Astrocyte (in vitro differentiated cells and primary cell): ENCODE measurements around the gene PCMTD2. TPM values are rescaled to one million over a fixed set of nuclear protein-coding genes. Genes with fewer than 3 reads are reported as not detected.

ENCODE experiments used
- DNase-seq: peaks from one replicate; pipeline ENCODE4 v3.0.0-alpha.2; 2010; ENCODE audit warnings: low read depth
- FAIRE-seq: peaks from 2 replicates; lab custom pipeline; 2011; peaks lifted over from hg19 to GRCh38; lab: Jason Lieb, UNC
- H2AFZ ChIP-seq: 2 replicates; pipeline ENCODE4 v1.6.0; 2012; ENCODE audit warnings: low read depth, low read length, inconsistent platforms
- H3K27ac ChIP-seq: 2 replicates; pipeline ENCODE4 v1.5.1; 2011; ENCODE audit warnings: low read depth, low read length, inconsistent platforms
- H3K27me3 ChIP-seq: 2 replicates; pipeline ENCODE4 v1.6.0; 2011; ENCODE audit warnings: low read length, inconsistent platforms; ENCODE audit not compliant: insufficient read depth
- H3K36me3 ChIP-seq: 2 replicates; pipeline ENCODE4 v1.5.1; 2011; ENCODE audit warnings: low read length, inconsistent platforms; ENCODE audit not compliant: insufficient read depth
- H3K4me1 ChIP-seq: 2 replicates; pipeline ENCODE4 v1.5.1; 2011; ENCODE audit warnings: low read length, inconsistent platforms; ENCODE audit not compliant: insufficient read depth
- H3K4me2 ChIP-seq: 2 replicates; pipeline ENCODE4 v1.6.0; 2012; ENCODE audit warnings: low read length, inconsistent platforms
- H3K4me3 ChIP-seq: 2 replicates; pipeline ENCODE4 v1.5.1; 2011; ENCODE audit warnings: low read depth, mild to moderate bottlenecking, low read length, inconsistent platforms; ENCODE audit not compliant: insufficient read depth
- H3K79me2 ChIP-seq: 2 replicates; pipeline ENCODE4 v1.6.0; 2012; ENCODE audit warnings: mild to moderate bottlenecking, low read length, inconsistent platforms; ENCODE audit not compliant: insufficient read depth
- H3K9ac ChIP-seq: 2 replicates; pipeline ENCODE4 v1.6.0; 2012; ENCODE audit warnings: mild to moderate bottlenecking, low read length, inconsistent platforms
- H3K9me3 ChIP-seq: 2 replicates; pipeline ENCODE4 v1.5.1; 2012; ENCODE audit warnings: low read depth, mild to moderate bottlenecking, low read length, inconsistent platforms; ENCODE audit not compliant: insufficient read depth
- H4K20me1 ChIP-seq: 2 replicates; pipeline ENCODE4 v1.6.0; 2012; ENCODE audit warnings: low read length, inconsistent platforms; ENCODE audit not compliant: insufficient read depth
- H3K27ac Mint-ChIP-seq: one replicate; pipeline ENCODE4 v1.8.0; 2021; ENCODE audit warnings: mild to moderate bottlenecking, mixed read lengths; ENCODE audit not compliant: unreplicated experiment
- H3K27me3 Mint-ChIP-seq: one replicate; pipeline ENCODE4 v1.8.0; 2021; ENCODE audit warnings: low read depth, mixed read lengths; ENCODE audit not compliant: unreplicated experiment
- H3K36me3 Mint-ChIP-seq: one replicate; pipeline ENCODE4 v1.8.0; 2021; ENCODE audit warnings: low read depth, mixed read lengths; ENCODE audit not compliant: unreplicated experiment
- H3K4me1 Mint-ChIP-seq: one replicate; pipeline ENCODE4 v1.8.0; 2021; ENCODE audit warnings: low read depth, mixed read lengths; ENCODE audit not compliant: unreplicated experiment
- H3K4me3 Mint-ChIP-seq: one replicate; pipeline ENCODE4 v1.8.0; 2021; ENCODE audit warnings: mild to moderate bottlenecking, moderate library complexity, mixed read lengths; ENCODE audit not compliant: unreplicated experiment
- H3K9me3 Mint-ChIP-seq: one replicate; pipeline ENCODE4 v1.8.0; 2021; ENCODE audit warnings: mild to moderate bottlenecking, mixed read lengths; ENCODE audit not compliant: unreplicated experiment
- CTCF ChIP-seq: IDR thresholded peaks from 2 replicates; pipeline ENCODE4 v1.5.1; 2011; ENCODE audit warnings: low read depth, mild to moderate bottlenecking, inconsistent platforms, low read length, moderate library complexity; ENCODE audit not compliant: insufficient read depth
- EZH2 ChIP-seq: IDR thresholded peaks from 2 replicates; pipeline ENCODE4 v1.6.1; 2012; ENCODE audit warnings: mild to moderate bottlenecking, low read length, inconsistent platforms; ENCODE audit not compliant: insufficient read depth
- total RNA-seq: library from RNA; stranded (reverse); gene quantifications from 2 replicates; pipeline ENCODE4 v1.2.1, GENCODE V29; 2021

Gene PCMTD2
- total RNA-seq, 1 donor from 2014 or later = 40.0 TPM

GRCh38 chr20:64219730-64220129, 35.8 kb upstream of the PCMTD2 start:
- Mint-ChIP-seq H3K9me3 (no peaks in the 10 kb centered on the region), H3K36me3 (no peaks in the 10 kb centered on the region), H3K4me1 (peaks cover 30% of the 10 kb centered on the region), H3K27me3 (peaks cover 27% of the 10 kb centered on the region), H3K27ac (no peak overlapping the region), H3K4me3 (no peak overlapping the region)
- Histone ChIP-seq H4K20me1 (no peaks in the 10 kb centered on the region), H3K4me1 (peaks cover 24% of the 10 kb centered on the region), H3K79me2 (no peaks in the 10 kb centered on the region), H3K9me3 (no peaks in the 10 kb centered on the region), H3K27ac (no peak overlapping the region), H2AFZ (no peak overlapping the region), H3K4me3 (no peak overlapping the region), H3K4me2 (no peak overlapping the region), H3K27me3 (peaks cover 26% of the 10 kb centered on the region), H3K36me3 (no peaks in the 10 kb centered on the region), H3K9ac (no peak overlapping the region)
- TF ChIP-seq EZH2 (no peak), CTCF (no peak)
- no peak for DNase-seq
- FAIRE-seq = no peak

DNA sequence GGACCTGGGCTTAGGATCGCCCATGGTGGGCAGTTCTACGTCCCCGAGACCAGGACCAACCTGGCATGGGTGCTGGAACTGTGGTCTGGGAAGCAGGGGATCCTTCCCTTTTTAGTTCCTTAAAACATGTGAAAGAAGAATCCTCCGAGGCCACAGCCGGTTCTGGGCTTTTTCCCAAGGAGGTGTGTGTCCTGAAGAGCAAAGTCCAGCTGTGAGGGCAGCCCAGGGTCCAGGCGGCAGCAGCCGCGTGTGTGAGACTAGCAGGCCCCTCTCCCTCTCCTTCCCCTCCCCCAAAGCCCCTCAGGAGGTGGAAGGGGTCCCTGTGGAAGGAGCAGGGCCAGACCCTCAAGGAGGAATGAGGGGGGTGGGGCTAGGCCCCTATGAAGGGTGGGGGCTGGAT, 35.1 kb upstream of the PCMTD2 start:
- DNase-seq (no peak), FAIRE-seq (no peak)

More for the DNA sequence above, 35.1 kb upstream of the PCMTD2 start:
- no peak overlapping the region for H3K9ac ChIP-seq
- no peaks in the 10 kb centered on the region for H3K9me3 ChIP-seq
- no peak overlapping the region for H3K27ac ChIP-seq
- no peaks in the 10 kb centered on the region for H3K79me2 ChIP-seq
- H3K36me3 ChIP-seq = no peaks in the 10 kb centered on the region
- no peak overlapping the region for H2AFZ ChIP-seq
- H3K9me3 Mint-ChIP-seq = no peaks in the 10 kb centered on the region
- no peak overlapping the region for H3K4me2 ChIP-seq
- H3K4me3 Mint-ChIP-seq = no peak overlapping the region
- TF ChIP-seq EZH2 (no peak), CTCF (no peak)
- H3K27me3 Mint-ChIP-seq = peaks cover 24% of the 10 kb centered on the region
- peaks cover 31% of the 10 kb centered on the region for H3K4me1 ChIP-seq
- H3K36me3 Mint-ChIP-seq = no peaks in the 10 kb centered on the region
- no peak overlapping the region for H3K4me3 ChIP-seq
- H4K20me1 ChIP-seq = no peaks in the 10 kb centered on the region
- H3K27ac Mint-ChIP-seq = no peak overlapping the region
- peaks cover 20% of the 10 kb centered on the region for H3K27me3 ChIP-seq
- peaks cover 37% of the 10 kb centered on the region for H3K4me1 Mint-ChIP-seq
